HG03565 (cell line): ENCODE data around the gene LRRIQ4.

Source experiments
- ATAC-seq: cut with Tn5 transposase; IDR thresholded peaks from one replicate; pipeline ENCODE4 v1.9.1; 2021; ENCODE audit warnings: mild to moderate bottlenecking, moderate library complexity; ENCODE audit not compliant: unreplicated experiment

LRRIQ4 gene

GRCh38 chr3:169809230-169809795 lies 3.4 kb upstream of the LRRIQ4 start:
- ATAC-seq = no peak

GRCh38 chr3:169811631-169812331 lies 889 bp upstream of the LRRIQ4 start:
- ATAC-seq = no peak

GRCh38 chr3:169813278-169813677 lies 608 bp downstream of the LRRIQ4 start:
- ATAC-seq = no peak

GRCh38 chr3:169813757-169814517 lies 1.3 kb downstream of the LRRIQ4 start:
- peak; percentile 90 for ATAC-seq

- no peak for ATAC-seq
These were observed 3.0 kb downstream of the LRRIQ4 start for GRCh38 chr3:169815590-169816150.

- ATAC-seq = no peak
These were observed 5.6 kb downstream of the LRRIQ4 start for GRCh38 chr3:169818316-169818715.

DNA sequence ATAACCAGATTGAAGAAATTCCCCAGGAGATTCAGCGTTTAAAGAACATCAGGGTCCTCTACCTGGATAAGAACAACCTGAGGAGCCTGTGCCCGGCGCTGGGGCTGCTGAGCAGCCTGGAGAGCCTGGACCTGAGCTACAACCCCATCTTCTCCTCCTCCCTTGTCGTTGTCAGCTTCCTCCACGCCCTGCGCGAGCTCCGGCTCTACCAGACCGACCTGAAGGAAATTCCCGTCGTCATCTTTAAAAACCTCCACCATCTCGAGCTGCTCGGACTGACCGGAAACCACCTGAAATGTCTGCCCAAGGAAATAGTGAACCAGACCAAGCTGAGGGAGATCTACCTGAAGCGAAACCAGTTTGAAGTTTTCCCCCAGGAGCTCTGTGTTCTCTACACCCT lies 9.4 kb downstream of the LRRIQ4 start:
- no peak for ATAC-seq

- ATAC-seq = no peak
These were observed 9.9 kb downstream of the LRRIQ4 start for GRCh38 chr3:169822540-169822939.

DNA sequence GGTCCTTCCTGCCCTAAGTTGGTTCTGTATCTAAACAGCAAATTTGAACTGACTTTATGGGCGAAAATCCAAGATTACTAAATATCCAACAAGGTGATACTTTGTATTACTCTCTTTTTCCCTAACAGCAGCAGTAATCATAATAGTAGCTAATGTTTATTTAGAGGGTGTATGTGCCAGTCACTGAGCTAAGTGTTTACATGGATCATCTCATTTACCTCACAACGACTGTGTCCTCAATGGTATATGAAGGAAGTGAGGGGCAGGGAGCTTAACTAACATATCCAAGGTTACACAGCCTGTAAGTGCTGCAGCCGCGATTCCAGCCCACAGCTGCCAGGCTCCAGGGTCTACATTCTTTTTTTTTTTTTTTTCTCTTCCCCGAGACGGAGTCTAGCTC lies 10.3 kb downstream of the LRRIQ4 start:
- no peak for ATAC-seq

- ATAC-seq = no peak
These were observed 12.6 kb downstream of the LRRIQ4 start for GRCh38 chr3:169825316-169825715.

DNA sequence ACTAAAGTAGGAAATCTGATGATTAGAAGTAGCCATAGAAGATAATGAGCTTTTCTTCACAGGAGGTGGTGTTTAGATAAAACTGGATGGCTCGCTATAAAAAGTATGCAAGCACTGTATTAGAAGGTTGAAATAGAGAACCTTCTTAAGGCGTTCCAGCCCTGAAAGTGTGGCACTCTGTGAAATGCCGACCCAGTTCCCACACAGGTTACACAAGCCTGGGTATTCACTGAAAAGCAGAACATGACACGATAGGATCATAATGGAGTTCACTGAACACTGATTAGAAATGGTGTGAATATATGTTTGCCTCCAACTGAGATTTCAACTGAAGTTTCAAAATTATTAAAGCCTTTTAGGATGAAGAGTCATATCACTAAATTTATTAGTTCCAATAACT lies 15.0 kb downstream of the LRRIQ4 start:
- no peak for ATAC-seq

DNA sequence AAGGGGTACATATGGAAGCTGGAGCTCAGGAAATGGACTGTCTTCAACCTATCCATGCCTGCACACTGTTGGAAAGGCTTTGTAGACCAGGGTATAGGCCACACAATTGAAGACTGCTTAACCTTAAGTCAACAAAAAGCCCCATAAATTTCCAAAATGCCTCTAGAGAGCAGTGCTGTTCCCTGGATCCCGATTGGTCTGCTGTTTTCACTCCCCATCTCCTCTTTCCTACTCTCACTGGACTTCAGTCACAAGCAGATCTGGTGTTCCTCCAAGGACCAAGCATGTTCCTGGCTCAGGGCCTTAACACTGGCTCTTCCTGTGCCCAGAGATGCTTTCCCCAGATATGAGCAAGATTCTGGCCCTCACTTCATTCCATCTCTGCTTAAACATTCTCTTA lies 22.9 kb downstream of the LRRIQ4 start:
- no peak for ATAC-seq

GRCh38 chr3:169836078-169836941 lies 23.6 kb downstream of the LRRIQ4 start:
- ATAC-seq = peak; percentile 80

- ATAC-seq = no peak
These were observed 24.2 kb downstream of the LRRIQ4 start for GRCh38 chr3:169836942-169837275.

DNA sequence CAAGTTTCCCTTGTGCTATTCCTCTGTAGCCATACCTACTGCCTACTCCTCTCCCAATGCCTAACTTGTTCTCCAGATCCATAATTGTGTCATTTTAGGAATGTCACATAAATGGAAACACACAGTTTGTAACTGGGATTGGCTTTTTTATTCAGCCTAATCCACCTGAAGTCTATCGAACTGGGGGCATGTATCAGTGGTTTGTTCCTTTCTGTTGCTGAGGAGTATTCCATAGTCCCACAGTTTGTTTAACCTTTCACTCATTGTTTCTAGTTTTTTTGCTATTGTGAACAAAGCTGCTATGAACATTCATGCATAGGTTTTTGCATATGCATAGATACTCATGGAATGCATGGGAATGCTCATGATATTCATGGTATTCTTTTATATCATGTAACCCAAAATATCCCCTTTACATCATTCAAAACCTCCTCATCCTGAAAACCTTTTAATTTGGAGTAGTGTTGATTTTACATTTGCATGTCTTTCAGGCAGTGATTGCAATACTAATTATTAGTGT lies 25.9 kb downstream of the LRRIQ4 start:
- no peak for ATAC-seq

- ATAC-seq = peak; percentile 52
These were observed 28.5 kb downstream of the LRRIQ4 start for GRCh38 chr3:169841171-169841570.

- ATAC-seq = no peak
These were observed 30.3 kb downstream of the LRRIQ4 start for GRCh38 chr3:169842960-169843359.

- ATAC-seq = peak; percentile 97
These were observed 34.0 kb downstream of the LRRIQ4 start for GRCh38 chr3:169846458-169847193.

DNA sequence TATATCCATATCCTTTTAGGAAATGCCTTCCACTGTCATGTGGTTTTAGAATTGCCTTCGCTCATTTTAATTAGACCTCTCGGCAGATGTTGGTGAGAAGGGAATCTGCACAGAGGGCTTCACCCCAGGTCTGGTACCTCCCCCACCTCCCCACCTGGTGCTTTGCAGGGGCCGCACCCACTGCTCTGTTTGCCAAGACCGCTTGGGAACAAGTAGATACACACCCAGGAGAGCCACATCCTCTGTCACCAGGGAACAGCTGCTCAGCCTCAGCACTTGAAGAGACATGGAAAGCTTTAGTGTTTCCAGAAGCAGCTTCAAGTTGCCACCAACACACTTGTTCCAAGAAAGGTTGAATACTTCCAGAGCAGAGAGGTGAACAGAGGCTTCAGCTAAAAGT lies 35.2 kb downstream of the LRRIQ4 start:
- no peak for ATAC-seq

- no peak for ATAC-seq
These were observed 36.1 kb downstream of the LRRIQ4 start for GRCh38 chr3:169848741-169849140.
